RWPE1 (cell line): Measurements from ENCODE around the gene GLRX.

Source experiments
- CTCF ChIA-PET: fragments of 350-600 bp; sonication (Branson Sonifier 250); formaldehyde crosslinking; extraction: SDS; loops from one replicate; lab custom pipeline; 2021; lab: Yijun Ruan, JAX
- POLR2A ChIA-PET: fragments of 400-600 bp; formaldehyde crosslinking; extraction: SDS; loops from one replicate; lab custom pipeline; 2020; ENCODE audit warnings: antibody characterized with exemption; ENCODE audit not compliant: low non-redundant PET; lab: Yijun Ruan, JAX
- DNase-seq: peaks from one replicate; pipeline ENCODE4 v3.0.0; 2012; ENCODE audit warnings: low spot score
- H3K27ac ChIP-seq: fragments of 450-650 bp; 2 replicates; pipeline ENCODE4 v1.5.1; 2017
- CTCF ChIP-seq: fragments of 450-650 bp; conservative IDR thresholded peaks from 2 replicates; pipeline ENCODE4 v1.5.1; 2017; ENCODE audit warnings: low read depth, mild to moderate bottlenecking

Gene GLRX

GRCh38 chr5:95783661-95784060 is 38.9 kb downstream of the GLRX start:
- CTCF ChIA-PET = interaction anchor here (0.6 to 1.2 kb wide), 2 partner anchors 9 to 88 kb away, joined by 3 read pairs; no protein-coding TSS in a partner anchor
- no peak overlapping the region for H3K27ac ChIP-seq
- no peak for DNase-seq
- POLR2A ChIA-PET = no interaction called here
- TF ChIP-seq CTCF = no peak

DNA sequence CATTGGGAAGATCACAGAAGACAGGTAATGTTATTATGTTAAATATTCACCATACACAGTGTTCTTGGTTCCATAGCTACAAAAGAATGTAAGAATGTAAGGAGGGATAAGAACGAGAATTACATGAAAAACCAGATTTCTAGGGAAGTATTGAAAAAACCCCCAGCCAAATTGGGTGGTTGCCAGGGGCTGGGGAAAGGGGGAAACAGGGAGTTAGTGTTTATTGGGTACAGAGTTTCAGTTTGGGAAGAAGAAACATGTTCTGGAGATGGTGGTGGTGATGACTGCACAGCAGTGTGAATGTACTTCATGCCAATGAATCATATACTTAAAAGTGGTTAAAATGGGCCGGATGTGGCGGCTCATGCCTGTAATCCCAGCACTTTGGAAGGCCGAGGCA is 40.3 kb downstream of the GLRX start:
- no peak overlapping the region for H3K27ac ChIP-seq
- TF ChIP-seq CTCF = no peak
- POLR2A ChIA-PET = no interaction called here
- DNase-seq = no peak
- CTCF ChIA-PET = interaction anchor here (0.6 to 1.9 kb wide), 10 partner anchors 8 to 833 kb away, joined by 3 to 36 read pairs (median 8); no protein-coding TSS in a partner anchor

DNA sequence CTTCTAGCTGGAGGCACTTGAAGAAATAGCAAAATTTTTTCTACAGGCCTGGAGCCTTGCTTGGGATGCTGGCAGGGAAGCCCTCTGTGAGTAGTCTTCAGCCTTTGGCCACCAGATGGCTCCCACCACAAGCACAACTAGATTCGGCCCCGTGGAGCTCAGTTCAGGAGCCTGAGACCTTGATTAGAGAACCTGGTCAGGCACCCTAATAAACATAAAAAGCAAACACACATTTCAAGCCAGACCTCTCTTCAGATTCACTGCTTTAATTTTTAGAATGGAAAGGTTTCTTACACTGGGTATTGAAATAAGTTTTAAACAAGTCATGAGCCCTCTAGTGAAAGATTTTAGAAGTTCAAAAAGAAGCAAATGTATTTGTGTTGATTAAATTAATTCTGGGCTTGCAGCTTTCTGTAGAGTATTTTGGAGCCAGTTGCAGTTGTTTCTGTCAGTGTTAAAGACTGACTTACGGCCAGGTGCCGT is 41.4 kb downstream of the GLRX start:
- ChIA-PET POLR2A (no interaction called here), CTCF (interaction anchor here (0.5 to 1.9 kb wide), 39 partner anchors 8 to 1389 kb away, joined by 3 to 36 read pairs (median 5); partner anchors contain the start of genes GLRX and RFESD)
- DNase-seq = peak; percentile 81
- peak; percentile 95 for TF ChIP-seq CTCF
- no peak overlapping the region for H3K27ac ChIP-seq

GRCh38 chr5:95780597-95780996 is 41.9 kb downstream of the GLRX start:
- DNase-seq = no peak
- H3K27ac ChIP-seq = no peak overlapping the region
- TF ChIP-seq CTCF = no peak
- ChIA-PET POLR2A (no interaction called here), CTCF (interaction anchor here (0.5 to 1.9 kb wide), 28 partner anchors 9 to 1389 kb away, joined by 3 to 36 read pairs (median 6); partner anchors contain the start of gene RFESD)

DNA sequence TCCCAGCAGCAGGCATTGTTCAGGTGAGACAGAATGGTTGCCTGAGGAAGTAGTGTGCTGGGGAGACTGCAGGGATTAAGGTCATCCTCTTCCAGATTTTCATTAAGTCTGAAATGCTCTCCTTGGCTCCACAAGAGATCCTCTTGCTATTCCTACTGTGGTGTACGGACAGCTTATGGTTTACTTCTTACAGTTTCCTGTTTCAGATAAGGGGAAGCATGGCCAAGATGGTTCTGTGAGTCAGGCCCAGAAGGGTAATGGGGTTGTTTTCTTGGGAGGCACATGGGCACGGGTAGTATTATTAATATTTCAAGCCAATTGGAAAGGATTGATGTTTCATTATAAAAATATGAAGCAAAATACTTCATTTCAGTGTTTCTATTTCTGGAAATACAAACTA is 42.9 kb downstream of the GLRX start:
- no peak for DNase-seq
- POLR2A ChIA-PET = no interaction called here
- no peak for TF ChIP-seq CTCF
- CTCF ChIA-PET = no interaction called here
- no peak overlapping the region for H3K27ac ChIP-seq

- ChIA-PET CTCF (interaction anchor here (1.0 kb wide), 1 partner anchor 71 kb away, joined by 4 read pairs; no protein-coding TSS in a partner anchor), POLR2A (no interaction called here)
- TF ChIP-seq CTCF = no peak
- DNase-seq = no peak
- no peak overlapping the region for H3K27ac ChIP-seq
These were observed 43.7 kb downstream of the GLRX start for GRCh38 chr5:95778713-95779436.
